Liver (tissue), 9 donors: ENCODE data around the gene JUNB. TPM values are rescaled to one million over a fixed set of nuclear protein-coding genes. Genes with fewer than 3 reads are reported as not detected.
A peak's percentile ranks its signal among the peaks of the same experiment; 100 is the strongest.
"Not testable (repeated sequence)": the region's sequence is repeated elsewhere in the genome, so short reads cannot be mapped to it uniquely, and the experiment has no call there.

ENCODE experiments used
- DNase-seq: peaks from one replicate; pipeline ENCODE4 v3.0.0-alpha.2; 2017; ENCODE audit warnings: low spot score
- H3K27ac ChIP-seq, 2 donors: one replicate each; pipeline ENCODE4 v1.7.0; 2013; ENCODE audit warnings: inconsistent platforms in 2 of 2, low read length in 2 of 2, control low read depth in 1 of 2, low read depth in 1 of 2, mild to moderate bottlenecking in 1 of 2
- H3K27me3 ChIP-seq, 4 donors: one replicate each; pipeline versions ENCODE4 v1.6.1 to v1.7.0; 2013; ENCODE audit warnings: low read length in 3 of 4, inconsistent platforms in 1 of 4, mild to moderate bottlenecking in 1 of 4, moderate library complexity in 1 of 4; ENCODE audit not compliant: control insufficient read depth in 4 of 4, insufficient read depth in 4 of 4
- H3K36me3 ChIP-seq, 4 donors: one replicate each; pipeline versions ENCODE4 v1.6.1 to v1.7.0; 2013; ENCODE audit warnings: low read length in 3 of 4, mild to moderate bottlenecking in 3 of 4, low read depth in 1 of 4, moderate library complexity in 1 of 4; ENCODE audit not compliant: control insufficient read depth in 4 of 4, insufficient read depth in 3 of 4
- H3K4me1 ChIP-seq, 4 donors: one replicate each; pipeline versions ENCODE4 v1.6.1 to v1.7.0; 2013; ENCODE audit warnings: low read length in 3 of 4, mild to moderate bottlenecking in 3 of 4, moderate library complexity in 1 of 4; ENCODE audit not compliant: control insufficient read depth in 4 of 4, insufficient read depth in 4 of 4
- H3K4me3 ChIP-seq, 3 donors: one replicate each; pipeline versions ENCODE4 v1.6.1 to v1.7.0; 2013; ENCODE audit warnings: low read length in 3 of 3, control low read depth in 1 of 3, low read depth in 1 of 3, mild to moderate bottlenecking in 1 of 3
- H3K9ac ChIP-seq, 2 donors: one replicate each; pipeline ENCODE4 v1.7.0; 2013; ENCODE audit warnings: low read length in 2 of 2, mild to moderate bottlenecking in 2 of 2, moderate library complexity in 2 of 2, control low read depth in 1 of 2, low read depth in 1 of 2
- H3K9me3 ChIP-seq, 4 donors: one replicate each; pipeline versions ENCODE4 v1.6.1 to v1.7.0; 2013; ENCODE audit warnings: low read length in 3 of 4; ENCODE audit not compliant: control insufficient read depth in 4 of 4
- EGR1 ChIP-seq, 2 donors: IDR thresholded peaks; 2 replicates each; pipeline ENCODE4 v1.6.1; 2016 to 2018; ENCODE audit warnings: antibody characterized with exemption in 2 of 2, low read depth in 2 of 2
- FOXA2 ChIP-seq: IDR thresholded peaks from 2 replicates; pipeline ENCODE4 v1.6.1; 2016; ENCODE audit warnings: antibody characterized with exemption
- GABPA ChIP-seq, 2 donors: IDR thresholded peaks in 1 of 2; conservative IDR thresholded peaks in 1 of 2; 2 replicates each; pipeline ENCODE4 v1.6.1; 2016; ENCODE audit warnings: antibody characterized with exemption in 2 of 2, mild to moderate bottlenecking in 1 of 2, moderate library complexity in 1 of 2
- HNF4A ChIP-seq, 2 donors: conservative IDR thresholded peaks; 2 replicates each; pipeline ENCODE4 v1.6.1; 2016; ENCODE audit warnings: antibody characterized with exemption in 2 of 2, mild to moderate bottlenecking in 2 of 2
- HNF4G ChIP-seq: IDR thresholded peaks from 2 replicates; pipeline ENCODE4 v1.6.1; 2016; ENCODE audit warnings: antibody characterized with exemption
- JUND ChIP-seq, 2 donors: IDR thresholded peaks; 2 replicates each; pipeline ENCODE4 v1.6.1; 2016; ENCODE audit warnings: antibody characterized with exemption in 2 of 2
- NR2F2 ChIP-seq: IDR thresholded peaks from 2 replicates; pipeline ENCODE4 v1.6.1; 2016; ENCODE audit warnings: antibody characterized with exemption
- REST ChIP-seq: IDR thresholded peaks from 2 replicates; pipeline ENCODE4 v1.6.1; 2016; ENCODE audit warnings: antibody characterized with exemption, mild to moderate bottlenecking
- SP1 ChIP-seq: IDR thresholded peaks from 2 replicates; pipeline ENCODE4 v1.6.1; 2018; ENCODE audit warnings: antibody characterized with exemption, mild to moderate bottlenecking
- TAF1 ChIP-seq: conservative IDR thresholded peaks from 2 replicates; pipeline ENCODE4 v1.6.1; 2016; ENCODE audit warnings: antibody characterized with exemption, mild to moderate bottlenecking
- WGBS: extraction: QIAGEN DNeasy Blood & Tissue Kit; methylation state at CpG from one replicate; pipeline ENCODE4 v1.1.7; 2013; 5-methylcytosine and 5-hydroxymethylcytosine counted together
- polyA plus RNA-seq, 2 donors: library from polyadenylated mRNA; stranded (reverse) in 1 of 2; unstranded in 1 of 2; fragments of 200-250 nt in 1 of 2; fragments of >200 nt in 1 of 2; fragmentation: Nextera tagmentation in 1 of 2; extraction: Ambion mirVana in 1 of 2; gene quantifications; one replicate each; pipeline versions ENCODE4 v1.2.1 to v1.2.3, GENCODE V29; 2013 to 2015
- total RNA-seq, 2 donors: library from RNA; depleted of rRNA; stranded (reverse); fragments of >200 nt; gene quantifications; one replicate each; pipeline ENCODE4 v1.2.3, GENCODE V29; 2014
- TF ChIP-seq, protein P1 (sequence below): IDR thresholded peaks from 2 replicates; pipeline ENCODE4 v1.6.1; 2016; ENCODE audit warnings: antibody characterized with exemption
- TF ChIP-seq, protein P2 (sequence below): fragments of 150-350 bp; IDR thresholded peaks from 2 replicates; pipeline ENCODE4 v1.5.1; 2017; ENCODE audit warnings: improper control_type of control experiment, low read depth, low read length; ENCODE audit not compliant: missing input control
- donor health status: healthy.
- donor health status: healthy.
- donor health status: healthy.
- donor health status: healthy.
- donor health status: healthy.

The JUNB gene
- total and polyA plus RNA-seq, 4 donors, result 32.7 to 79.2 (median 56.6) TPM

- no peak for TF ChIP-seq NR2F2
- TF ChIP-seq FOXA2, result no peak
- TF ChIP-seq EGR1 (IDR thresholded peaks at IDR 0.05; ENCODE audit: low read depth in 2 of 2), result no peak
- TF ChIP-seq HNF4G, result no peak
- Histone ChIP-seq H3K4me1 (peaks cover 0 to 32% (median 18%) of the 10 kb centered on the region in 4 donors), H3K36me3 (peaks cover 0 to 6% (median 1%) of the 10 kb centered on the region in 4 donors), H3K4me3 (no peak overlapping the region), H3K9ac (no peak overlapping the region), H3K27ac (no peak overlapping the region), H3K9me3 (no peaks in the 10 kb centered on the region), H3K27me3 (no peaks in the 10 kb centered on the region)
- no peak for DNase-seq
- 94% methylated on average over 6 of the region's 6 CpGs for WGBS
Observed at GRCh38 chr19:12797141-12797587, 5.9 kb downstream of the JUNB start.

GRCh38 chr19:12797607-12798006 is 6.3 kb downstream of the JUNB start:
- not testable (repeated sequence) for DNase-seq, H3K27ac ChIP-seq, H3K4me3 ChIP-seq, H3K9ac ChIP-seq, H3K9me3 ChIP-seq, H3K27me3 ChIP-seq, H3K36me3 ChIP-seq
- H3K4me1 ChIP-seq, result peaks cover 0 to 37% (median 22%) of the 10 kb centered on the region in 4 donors
- 96% methylated on average over 7 of the region's 7 CpGs for WGBS

DNA sequence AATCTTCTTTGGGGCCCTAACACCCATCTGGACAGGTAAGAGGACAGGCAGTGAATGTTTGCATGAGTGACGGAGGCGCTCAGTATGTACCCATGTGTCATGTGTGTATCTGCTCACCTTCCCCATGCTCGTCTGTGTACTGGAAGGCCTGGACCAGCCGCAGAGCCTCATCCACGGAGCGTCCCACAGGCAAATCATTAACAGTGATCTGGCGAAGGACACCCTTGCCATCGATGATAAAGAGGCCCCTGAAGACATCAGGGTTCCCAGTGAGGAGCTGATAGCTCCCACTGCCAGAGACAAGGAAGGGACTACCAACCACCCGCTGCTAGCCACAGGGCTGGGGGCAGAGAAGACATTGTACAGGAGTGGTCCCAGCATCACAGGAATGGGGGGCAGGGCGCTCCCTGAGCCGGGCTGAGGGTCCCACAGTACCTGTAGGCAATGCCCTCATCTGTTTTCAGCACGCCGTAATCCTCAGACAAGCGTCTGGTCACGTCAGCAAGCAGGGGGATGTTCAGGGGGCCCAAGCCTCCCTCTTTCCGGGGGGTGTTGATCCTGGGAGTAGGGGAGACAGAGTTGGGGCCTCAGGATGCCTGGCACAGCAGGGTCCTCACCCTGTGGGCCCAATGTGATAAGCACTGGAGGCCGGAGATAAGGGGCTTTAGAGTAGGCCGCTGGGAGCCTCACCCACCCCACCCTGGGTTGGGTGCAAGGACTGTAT is 8.6 kb downstream of the JUNB start:
- no peaks in the 10 kb centered on the region for H3K9me3 ChIP-seq
- no peak overlapping the region for H3K4me3 ChIP-seq
- peak; percentile 81 for DNase-seq
- 82% methylated on average over 18 of the region's 18 CpGs for WGBS
- H3K9ac ChIP-seq, result no peak overlapping the region
- peaks cover 0 to 33% (median 21%) of the 10 kb centered on the region in 4 donors for H3K4me1 ChIP-seq
- no peak overlapping the region for H3K27ac ChIP-seq
- no peaks in the 10 kb centered on the region for H3K27me3 ChIP-seq
- peaks cover 0 to 6% (median 1%) of the 10 kb centered on the region in 4 donors for H3K36me3 ChIP-seq
- no peak for TF ChIP-seq JUND (IDR thresholded peaks at IDR 0.05)

GRCh38 chr19:12800466-12800770 is 9.1 kb downstream of the JUNB start:
- Histone ChIP-seq H3K4me1 (peaks cover 0 to 33% (median 21%) of the 10 kb centered on the region in 4 donors), H3K27ac (no peak overlapping the region), H3K9ac (no peak overlapping the region), H3K36me3 (peaks cover 0 to 6% (median 1%) of the 10 kb centered on the region in 4 donors), H3K4me3 (peak overlapping the region in 2 of 3 donors; percentile 59 to 78), H3K9me3 (no peaks in the 10 kb centered on the region), H3K27me3 (no peaks in the 10 kb centered on the region)
- TF ChIP-seq, protein P1, sequence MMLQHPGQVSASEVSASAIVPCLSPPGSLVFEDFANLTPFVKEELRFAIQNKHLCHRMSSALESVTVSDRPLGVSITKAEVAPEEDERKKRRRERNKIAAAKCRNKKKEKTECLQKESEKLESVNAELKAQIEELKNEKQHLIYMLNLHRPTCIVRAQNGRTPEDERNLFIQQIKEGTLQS, result no peak
- no peak for TF ChIP-seq SP1
- WGBS, result 92% methylated on average over 1 of the region's 1 CpG
- no peak for DNase-seq

DNA sequence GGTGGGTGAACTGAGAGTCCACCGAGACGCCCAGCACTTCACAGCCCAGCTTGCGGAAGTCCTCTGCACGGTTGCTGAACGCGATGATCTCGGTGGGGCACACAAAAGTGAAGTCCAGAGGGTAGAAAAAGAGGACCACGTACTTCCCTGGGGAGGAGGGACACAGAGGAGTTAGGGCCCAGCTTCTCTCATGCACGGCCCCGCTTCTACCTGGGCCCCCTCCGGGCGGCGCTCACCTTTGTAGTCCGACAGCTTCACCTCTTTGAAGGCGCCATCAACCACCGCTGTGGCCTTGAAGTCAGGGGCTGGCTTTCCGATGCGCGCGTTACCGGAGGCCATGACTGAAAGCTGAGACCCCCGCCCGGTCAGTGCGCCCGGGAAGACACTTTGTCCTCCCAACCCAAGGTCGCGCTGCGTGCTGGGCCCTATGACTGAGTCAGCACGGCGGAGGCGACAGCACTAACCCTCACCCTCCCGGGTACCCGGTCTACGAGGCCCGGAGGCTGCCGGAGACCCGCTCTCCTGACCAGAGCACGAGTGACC is 9.7 kb downstream of the JUNB start:
- H3K27me3 ChIP-seq, result no peaks in the 10 kb centered on the region
- TF ChIP-seq, protein P1, result no peak
- TF ChIP-seq TAF1 (no peak), GABPA (IDR thresholded peaks at IDR 0.05 in 1 of 2, conservative IDR thresholded peaks at IDR 0.05 in 1 of 2) (no peak), REST (no peak), HNF4A (conservative IDR thresholded peaks at IDR 0.05) (no peak), HNF4G (no peak), NR2F2 (no peak)
- TF ChIP-seq, protein P2, sequence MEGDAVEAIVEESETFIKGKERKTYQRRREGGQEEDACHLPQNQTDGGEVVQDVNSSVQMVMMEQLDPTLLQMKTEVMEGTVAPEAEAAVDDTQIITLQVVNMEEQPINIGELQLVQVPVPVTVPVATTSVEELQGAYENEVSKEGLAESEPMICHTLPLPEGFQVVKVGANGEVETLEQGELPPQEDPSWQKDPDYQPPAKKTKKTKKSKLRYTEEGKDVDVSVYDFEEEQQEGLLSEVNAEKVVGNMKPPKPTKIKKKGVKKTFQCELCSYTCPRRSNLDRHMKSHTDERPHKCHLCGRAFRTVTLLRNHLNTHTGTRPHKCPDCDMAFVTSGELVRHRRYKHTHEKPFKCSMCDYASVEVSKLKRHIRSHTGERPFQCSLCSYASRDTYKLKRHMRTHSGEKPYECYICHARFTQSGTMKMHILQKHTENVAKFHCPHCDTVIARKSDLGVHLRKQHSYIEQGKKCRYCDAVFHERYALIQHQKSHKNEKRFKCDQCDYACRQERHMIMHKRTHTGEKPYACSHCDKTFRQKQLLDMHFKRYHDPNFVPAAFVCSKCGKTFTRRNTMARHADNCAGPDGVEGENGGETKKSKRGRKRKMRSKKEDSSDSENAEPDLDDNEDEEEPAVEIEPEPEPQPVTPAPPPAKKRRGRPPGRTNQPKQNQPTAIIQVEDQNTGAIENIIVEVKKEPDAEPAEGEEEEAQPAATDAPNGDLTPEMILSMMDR, result no peak

More for the DNA sequence above, 9.7 kb downstream of the JUNB start:
- H3K4me3 ChIP-seq, result peak overlapping the region; percentile 55 to 78 (median 59)
- H3K27ac ChIP-seq, result peak overlapping the region; percentile 57 to 62
- H3K4me1 ChIP-seq, result peaks cover 0 to 30% (median 20%) of the 10 kb centered on the region in 4 donors
- peak; percentile 55 for DNase-seq
- WGBS, result 8% methylated on average over 38 of the region's 38 CpGs
- H3K9ac ChIP-seq, result peak overlapping the region; percentile 34 to 73
- H3K9me3 ChIP-seq, result no peaks in the 10 kb centered on the region
- peaks cover 0 to 6% (median 1%) of the 10 kb centered on the region in 4 donors for H3K36me3 ChIP-seq
